GF-D8 (cell line): ENCODE measurements around the gene NMT1.
A peak's percentile ranks its signal among the peaks of the same experiment; 100 is the strongest.

ENCODE experiments used
- DNase-seq: peaks from one replicate; lab custom pipeline; 2025; lab: John Stamatoyannopoulos, UW

NMT1 gene

GRCh38 chr17:45136846-45137560, 75.9 kb downstream of the NMT1 start:
- DNase-seq, result no peak

- DNase-seq, result no peak
These were observed 76.6 kb downstream of the NMT1 start for GRCh38 chr17:45137561-45138305.

- no peak for DNase-seq
These were observed 77.9 kb downstream of the NMT1 start for GRCh38 chr17:45138911-45139532.

DNA sequence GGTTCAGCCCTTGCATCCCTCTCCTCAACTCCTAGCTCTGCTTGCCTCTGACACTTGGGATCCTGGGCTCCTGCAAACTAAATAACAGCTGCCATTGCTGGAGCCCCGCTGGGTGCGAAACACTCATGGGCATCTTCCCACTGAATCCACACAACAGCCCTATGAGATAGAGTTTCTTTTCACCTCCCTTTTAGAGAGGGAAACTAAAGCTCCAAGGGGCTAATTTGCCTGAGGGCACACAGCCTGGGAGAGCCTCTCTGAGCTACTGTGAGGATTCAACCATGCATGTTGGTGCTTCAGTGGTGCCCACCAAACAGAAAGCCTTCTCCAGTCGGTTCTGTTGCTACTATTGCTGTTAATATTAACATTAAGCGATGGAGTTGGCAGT, 78.4 kb downstream of the NMT1 start:
- no peak for DNase-seq

DNA sequence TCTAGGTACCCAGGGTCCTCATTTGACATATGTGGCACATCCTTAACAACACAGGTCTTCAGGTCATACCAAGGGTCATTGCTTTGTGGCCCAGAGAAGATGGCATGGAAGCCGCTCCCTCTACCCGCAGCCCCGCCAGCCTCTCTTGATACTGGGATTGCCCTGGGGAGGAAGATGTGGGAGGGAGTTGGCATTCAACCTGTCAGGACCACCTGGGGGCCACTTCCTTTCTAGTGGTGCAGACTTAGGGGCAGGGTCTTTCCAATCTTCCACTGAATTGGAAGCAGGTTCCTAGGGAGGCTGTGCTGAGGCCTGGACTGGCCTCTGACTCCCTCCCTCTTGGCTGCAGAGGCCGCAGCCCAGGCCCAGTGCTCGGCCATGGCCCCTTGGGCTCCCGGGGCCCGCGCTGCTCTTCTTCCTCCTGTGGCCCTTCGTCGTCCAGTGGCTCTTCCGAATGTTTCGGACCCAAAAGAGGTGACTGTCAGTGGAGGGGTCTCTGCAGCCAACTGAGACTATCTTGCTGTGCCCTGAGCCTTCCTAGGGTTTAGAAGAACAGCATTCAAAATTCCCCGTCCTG, 82.1 kb downstream of the NMT1 start:
- no peak for DNase-seq

DNA sequence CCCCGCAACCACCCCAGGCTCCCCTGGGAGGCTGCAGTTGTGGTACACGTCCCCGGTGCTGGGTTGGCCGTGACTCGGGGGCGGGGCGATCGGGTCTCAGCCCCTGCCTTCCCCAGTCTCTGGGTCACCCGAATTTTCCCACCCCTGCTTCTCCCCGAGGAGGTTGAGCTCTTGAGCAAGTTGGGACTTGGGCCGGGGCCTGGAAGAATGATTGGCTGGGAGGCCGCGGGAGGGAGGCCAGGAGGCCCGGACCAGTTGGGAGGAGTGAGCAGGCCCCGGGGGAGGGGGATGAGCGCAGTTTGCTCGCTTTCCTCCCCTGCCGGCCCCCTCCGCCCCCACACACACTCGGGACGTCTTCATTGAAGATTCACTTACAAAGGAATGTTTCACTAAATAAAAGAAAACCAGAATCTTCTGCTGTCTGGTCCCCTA, 82.7 kb downstream of the NMT1 start:
- no peak for DNase-seq

DNA sequence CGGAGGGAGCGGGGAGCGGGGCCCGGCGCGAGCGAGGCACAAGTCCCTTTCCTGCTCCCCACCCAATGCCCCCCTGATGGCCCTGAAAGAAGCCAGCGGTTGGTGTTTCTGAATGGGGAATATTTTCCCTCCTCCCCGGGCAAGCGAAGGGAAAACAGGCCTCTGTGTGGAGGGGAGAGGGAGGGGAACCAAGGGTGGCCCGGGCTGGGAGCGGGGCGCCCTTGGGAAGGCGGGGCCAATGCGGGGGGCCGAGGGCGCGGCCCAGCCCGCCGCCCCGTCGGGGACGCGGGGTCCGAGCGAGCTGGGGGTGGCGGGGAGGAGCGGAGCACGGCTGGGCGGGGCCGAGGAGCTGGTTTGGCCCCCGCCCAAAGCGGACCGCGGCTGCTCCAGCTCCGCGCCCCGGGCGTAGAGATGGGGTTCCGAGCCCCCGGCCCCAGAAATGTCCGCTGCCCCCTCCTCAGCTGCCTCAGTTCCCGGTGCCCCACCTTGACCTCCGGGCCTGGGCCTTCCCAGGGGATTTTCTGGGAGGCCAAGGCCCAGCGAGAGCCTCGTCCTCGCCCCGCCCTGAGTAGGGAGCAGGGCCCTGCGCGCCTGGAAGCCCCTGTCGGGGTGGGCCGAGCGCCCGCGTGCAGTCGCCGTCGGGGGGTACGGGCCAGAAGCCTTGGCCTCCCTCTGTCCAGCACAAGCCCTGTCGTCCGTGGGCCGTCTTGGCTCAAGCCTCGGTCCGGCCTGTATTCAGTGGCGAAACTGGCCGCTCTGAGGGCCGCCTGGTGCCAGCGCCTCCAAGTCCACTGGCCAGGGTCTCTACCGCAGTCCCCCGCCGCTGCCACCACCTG, 83.3 kb downstream of the NMT1 start:
- DNase-seq, result no peak

- no peak for DNase-seq
These were observed 83.9 kb downstream of the NMT1 start for GRCh38 chr17:45145035-45145389.

DNA sequence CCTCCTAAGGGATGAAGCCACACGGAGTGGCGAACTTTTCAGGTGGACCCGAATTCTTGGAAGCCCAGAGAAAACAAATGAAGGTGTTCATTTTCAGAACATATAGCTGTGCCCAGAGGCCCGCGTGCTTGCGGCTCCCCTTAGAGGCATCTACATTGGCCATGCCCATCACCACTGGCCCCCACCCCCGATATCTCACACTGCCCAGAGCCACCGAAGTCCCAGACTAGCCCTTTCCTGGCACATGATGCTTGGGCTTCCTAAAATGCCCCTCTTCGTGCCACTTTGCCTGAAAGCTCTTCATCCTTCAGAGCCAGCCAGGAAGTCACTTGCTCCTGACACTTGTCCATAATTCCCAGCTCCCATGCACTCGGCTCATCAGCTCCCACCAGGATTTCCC, 85.0 kb downstream of the NMT1 start:
- DNase-seq, result no peak

GRCh38 chr17:45146592-45146889, 85.4 kb downstream of the NMT1 start:
- DNase-seq, result no peak

DNA sequence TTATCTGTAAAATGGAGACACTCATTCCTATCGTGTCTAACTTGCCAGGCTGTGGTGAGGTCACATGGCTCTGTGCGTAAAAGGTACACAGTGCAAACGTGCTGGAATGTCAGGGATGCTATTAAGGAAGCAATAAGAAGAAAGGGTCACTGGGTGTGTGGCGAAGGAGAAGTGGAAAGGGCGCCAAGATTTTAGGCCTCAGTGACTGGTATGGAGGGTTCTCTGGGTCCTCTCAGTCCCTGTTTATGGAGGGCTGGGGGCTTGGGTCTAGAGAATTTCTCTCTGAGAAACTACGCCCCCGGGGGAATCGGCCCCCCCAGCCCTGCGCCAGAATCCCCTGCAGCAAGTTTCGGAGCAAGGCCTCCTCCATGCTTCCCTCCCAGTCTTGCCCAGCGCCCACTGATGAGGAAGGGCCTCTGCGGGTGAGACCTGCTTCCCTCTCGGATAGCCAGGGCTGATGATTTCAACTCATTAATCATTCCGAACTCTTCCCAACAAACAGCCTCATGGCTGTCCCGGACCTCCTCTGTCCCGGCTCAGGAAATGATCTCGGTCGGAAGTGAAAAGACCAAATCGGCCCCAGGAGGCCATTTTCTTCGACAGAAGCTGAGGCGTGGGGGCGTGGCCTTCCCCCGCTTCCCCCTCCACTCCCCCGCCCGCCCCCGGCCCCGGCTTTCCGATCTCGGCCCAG, 85.9 kb downstream of the NMT1 start:
- DNase-seq, result peak; percentile 70

DNA sequence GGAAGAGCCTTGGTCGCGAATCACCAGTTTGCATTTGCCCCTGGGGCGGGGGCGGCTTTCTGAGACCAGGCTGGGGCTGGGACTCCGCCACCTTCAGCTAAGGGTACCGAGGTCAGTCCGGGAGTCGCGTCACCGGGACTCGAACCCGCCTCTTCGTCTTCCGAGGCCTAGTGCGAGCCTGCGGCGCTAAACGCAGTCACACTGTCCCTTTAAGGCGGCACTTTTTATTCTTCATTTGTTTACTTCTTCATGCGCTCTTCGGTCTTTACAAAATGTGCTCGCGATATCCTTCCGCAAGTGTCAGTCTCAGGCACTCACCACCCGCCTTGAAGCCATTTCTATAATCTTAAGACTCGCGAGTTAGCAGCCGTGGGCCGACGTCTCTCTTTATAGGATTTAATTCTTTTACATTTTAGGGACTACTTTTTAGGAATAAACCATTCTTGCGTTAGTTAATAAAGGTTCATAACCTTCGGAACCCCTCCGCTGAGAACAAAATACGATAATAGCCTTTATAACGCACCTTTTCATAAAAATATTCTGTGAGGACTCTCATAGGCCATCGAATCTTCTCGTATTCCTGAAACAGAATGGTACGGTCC, 86.6 kb downstream of the NMT1 start:
- DNase-seq, result peak; percentile 91

DNA sequence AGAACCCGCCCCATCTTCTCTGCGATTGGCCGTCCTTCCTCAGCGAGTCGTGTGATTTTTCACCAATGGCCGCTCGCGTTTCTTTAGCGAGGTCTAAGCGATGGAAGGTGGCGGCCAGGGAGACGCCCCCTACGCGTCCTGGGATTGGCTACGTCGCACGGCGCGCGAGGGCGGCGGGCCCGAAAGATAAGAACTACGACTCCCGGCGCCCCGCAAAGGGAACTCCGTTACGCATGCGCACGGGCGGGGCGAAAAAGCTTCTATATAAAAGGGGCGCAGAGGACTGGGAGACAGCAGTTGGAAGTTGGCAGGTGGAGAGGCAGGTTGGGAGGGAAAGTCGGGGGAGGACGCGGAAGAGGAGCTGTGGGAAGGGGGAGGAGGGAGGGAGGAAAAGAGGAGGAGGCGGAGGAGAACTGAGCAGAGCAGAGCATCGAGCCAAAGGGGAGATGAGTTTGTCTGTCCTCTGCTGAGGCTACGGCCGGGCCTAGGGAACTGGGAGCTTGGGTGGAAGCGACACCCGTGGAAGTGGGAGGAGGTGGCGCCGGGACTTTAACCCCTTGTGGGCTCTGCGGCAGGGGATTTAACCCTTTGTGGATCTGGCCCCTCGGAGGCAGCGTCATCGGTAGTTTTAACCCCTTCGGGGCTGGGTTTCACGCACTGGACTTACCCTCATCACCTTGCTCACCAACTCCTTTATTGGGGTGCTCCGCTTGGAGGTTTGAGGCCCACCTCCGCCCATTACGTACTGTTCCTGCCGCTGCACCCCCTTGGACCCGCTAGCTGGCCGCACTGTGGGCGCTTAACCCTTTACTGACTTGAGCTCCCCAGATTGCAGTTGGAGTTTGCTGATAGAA, 87.3 kb downstream of the NMT1 start, which contains the start of gene HEXIM1:
TSS of gene HEXIM1 (plus strand) at position 293 of the 854 bp plus-strand sequence. CDS start 716 bp downstream, outside the sequence.
- DNase-seq, result peak; percentile 97

DNA sequence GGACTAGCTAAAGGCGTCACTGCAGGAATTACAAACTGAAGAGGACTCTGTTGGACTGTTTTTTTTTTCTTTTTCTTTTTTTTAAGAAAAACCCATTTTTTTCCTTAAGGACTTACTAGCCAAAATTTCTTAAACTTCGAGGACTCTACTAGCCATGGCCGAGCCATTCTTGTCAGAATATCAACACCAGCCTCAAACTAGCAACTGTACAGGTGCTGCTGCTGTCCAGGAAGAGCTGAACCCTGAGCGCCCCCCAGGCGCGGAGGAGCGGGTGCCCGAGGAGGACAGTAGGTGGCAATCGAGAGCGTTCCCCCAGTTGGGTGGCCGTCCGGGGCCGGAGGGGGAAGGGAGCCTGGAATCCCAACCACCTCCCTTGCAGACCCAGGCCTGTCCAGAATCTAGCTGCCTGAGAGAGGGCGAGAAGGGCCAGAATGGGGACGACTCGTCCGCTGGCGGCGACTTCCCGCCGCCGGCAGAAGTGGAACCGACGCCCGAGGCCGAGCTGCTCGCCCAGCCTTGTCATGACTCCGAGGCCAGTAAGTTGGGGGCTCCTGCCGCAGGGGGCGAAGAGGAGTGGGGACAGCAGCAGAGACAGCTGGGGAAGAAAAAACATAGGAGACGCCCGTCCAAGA, 88.0 kb downstream of the NMT1 start:
- DNase-seq, result peak; percentile 52

DNA sequence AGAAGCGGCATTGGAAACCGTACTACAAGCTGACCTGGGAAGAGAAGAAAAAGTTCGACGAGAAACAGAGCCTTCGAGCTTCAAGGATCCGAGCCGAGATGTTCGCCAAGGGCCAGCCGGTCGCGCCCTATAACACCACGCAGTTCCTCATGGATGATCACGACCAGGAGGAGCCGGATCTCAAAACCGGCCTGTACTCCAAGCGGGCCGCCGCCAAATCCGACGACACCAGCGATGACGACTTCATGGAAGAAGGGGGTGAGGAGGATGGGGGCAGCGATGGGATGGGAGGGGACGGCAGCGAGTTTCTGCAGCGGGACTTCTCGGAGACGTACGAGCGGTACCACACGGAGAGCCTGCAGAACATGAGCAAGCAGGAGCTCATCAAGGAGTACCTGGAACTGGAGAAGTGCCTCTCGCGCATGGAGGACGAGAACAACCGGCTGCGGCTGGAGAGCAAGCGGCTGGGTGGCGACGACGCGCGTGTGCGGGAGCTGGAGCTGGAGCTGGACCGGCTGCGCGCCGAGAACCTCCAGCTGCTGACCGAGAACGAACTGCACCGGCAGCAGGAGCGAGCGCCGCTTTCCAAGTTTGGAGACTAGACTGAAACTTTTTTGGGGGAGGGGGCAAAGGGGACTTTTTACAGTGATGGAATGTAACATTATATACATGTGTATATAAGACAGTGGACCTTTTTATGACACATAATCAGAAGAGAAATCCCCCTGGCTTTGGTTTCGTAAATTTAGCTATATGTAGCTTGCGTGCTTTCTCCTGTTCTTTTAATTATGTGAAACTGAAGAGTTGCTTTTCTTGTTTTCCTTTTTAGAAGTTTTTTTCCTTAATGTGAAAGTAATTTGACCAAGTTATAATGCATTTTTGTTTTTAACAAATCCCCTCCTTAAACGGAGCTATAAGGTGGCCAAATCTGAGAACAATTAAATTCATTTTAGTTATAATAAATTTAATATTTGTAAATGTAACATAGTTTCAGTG, 88.8 kb downstream of the NMT1 start:
- peak; percentile 52 for DNase-seq

GRCh38 chr17:45150911-45151809, 90.0 kb downstream of the NMT1 start:
- no peak for DNase-seq

- no peak for DNase-seq
These were observed 93.9 kb downstream of the NMT1 start for GRCh38 chr17:45155029-45155428.
